GM23248 (cell line): ENCODE measurements around the gene C1QL4. TPM values are rescaled to one million over a fixed set of nuclear protein-coding genes. Genes with fewer than 3 reads are reported as not detected.
"Not testable (repeated sequence)": the region's sequence is repeated elsewhere in the genome, so short reads cannot be mapped to it uniquely, and the experiment has no call there.

Experiments used
- DNase-seq: peaks from one replicate; pipeline ENCODE4 v3.0.0-alpha.2; 2015
- H2AFZ ChIP-seq: fragments of 200-600 bp; sonication (generic); 2 replicates; pipeline ENCODE4 v1.6.1; 2016; ENCODE audit warnings: antibody characterized with exemption
- H3F3A ChIP-seq: fragments of 200-600 bp; sonication (generic); 2 replicates; pipeline ENCODE4 v1.6.1; 2016; ENCODE audit warnings: mild to moderate bottlenecking, antibody characterized with exemption, mixed run types; ENCODE audit not compliant: insufficient read depth
- H3K27ac ChIP-seq: fragments of 200-600 bp; sonication (generic); 2 replicates; pipeline ENCODE4 v1.5.1; 2016; ENCODE audit warnings: mild to moderate bottlenecking
- H3K27me3 ChIP-seq: fragments of 200-600 bp; sonication (generic); replicated peaks from 2 replicates; pipeline ENCODE4 v1.6.1; 2016; ENCODE audit warnings: mild to moderate bottlenecking; ENCODE audit not compliant: insufficient read depth
- H3K36me3 ChIP-seq: fragments of 200-600 bp; sonication (generic); 2 replicates; pipeline ENCODE4 v1.6.1; 2016; ENCODE audit warnings: low read depth, mild to moderate bottlenecking
- H3K4me1 ChIP-seq: fragments of 200-600 bp; sonication (generic); 2 replicates; pipeline ENCODE4 v1.6.1; 2016; ENCODE audit warnings: mild to moderate bottlenecking; ENCODE audit not compliant: insufficient read depth
- H3K4me2 ChIP-seq: fragments of 200-600 bp; sonication (generic); one replicate; pipeline ENCODE4 v1.6.1; 2016; ENCODE audit warnings: mild to moderate bottlenecking; ENCODE audit not compliant: unreplicated experiment
- H3K4me3 ChIP-seq: fragments of 200-600 bp; sonication (generic); 2 replicates; pipeline ENCODE4 v1.5.1; 2016; ENCODE audit warnings: mild to moderate bottlenecking
- H3K79me2 ChIP-seq: fragments of 200-600 bp; sonication (generic); 2 replicates; pipeline ENCODE4 v1.6.1; 2016; ENCODE audit warnings: mild to moderate bottlenecking; ENCODE audit not compliant: insufficient read depth
- H3K9ac ChIP-seq: fragments of 200-600 bp; sonication (generic); 2 replicates; pipeline ENCODE4 v1.6.1; 2016; ENCODE audit warnings: mild to moderate bottlenecking
- H3K9me2 ChIP-seq: fragments of 200-600 bp; sonication (generic); 2 replicates; pipeline ENCODE4 v1.6.1; 2016; ENCODE audit warnings: mixed run types, mild to moderate bottlenecking, moderate library complexity; ENCODE audit not compliant: insufficient read depth
- H3K9me3 ChIP-seq: fragments of 200-600 bp; sonication (generic); one replicate; pipeline ENCODE4 v1.6.1; 2017; ENCODE audit warnings: low read depth
- H4K20me1 ChIP-seq: fragments of 200-600 bp; sonication (generic); 2 replicates; pipeline ENCODE4 v1.6.0; 2016; ENCODE audit not compliant: insufficient read depth
- EZH2 ChIP-seq: fragments of 200-600 bp; sonication (generic); IDR thresholded peaks from 2 replicates; pipeline ENCODE4 v1.6.1; 2018; ENCODE audit warnings: antibody characterized with exemption, mild to moderate bottlenecking; ENCODE audit not compliant: insufficient read depth, poor library complexity, severe bottlenecking
- EZH2phosphoT487 ChIP-seq: fragments of 200-600 bp; sonication (generic); IDR thresholded peaks from 2 replicates; pipeline ENCODE4 v1.6.1; 2018; ENCODE audit warnings: antibody characterized with exemption, moderate library complexity, mild to moderate bottlenecking, low read depth; ENCODE audit not compliant: insufficient read depth
- WGBS, 2 experiments: methylation state at CpG; one replicate each; pipeline ENCODE4 v1.1.6; 2015 to 2017; ENCODE audit warnings: low lambda C conversion rate in 2 of 2, low coverage in 1 of 2; ENCODE audit errors: missing lambda C conversion rate in 2 of 2; 5-methylcytosine and 5-hydroxymethylcytosine counted together
- in situ Hi-C: fragments of 300-500 bp; cut with MboI; formaldehyde crosslinking; loops from 2 replicates; pipeline ENCODE4 v1.15.0; 2020
- polyA plus RNA-seq: library from polyadenylated mRNA; unstranded; fragments of >200 nt; fragmentation: Nextera tagmentation; extraction: Ambion mirVana; gene quantifications from 2 replicates; pipeline ENCODE4 v1.2.1, GENCODE V29; 2016
- total RNA-seq: library from RNA; depleted of rRNA; stranded (reverse); fragments of >200 nt; shearing (Covaris generic); gene quantifications from 2 replicates; pipeline ENCODE4 v1.2.3, GENCODE V29; 2014

The C1QL4 gene
- total and polyA plus RNA-seq, 2 experiments from 2014 or later, result not detected

GRCh38 chr12:49322708-49323523, 14.1 kb downstream of the C1QL4 start, which contains the start of gene TROAP:
TROAP (plus strand) TSS chr12:49323255; CDS start chr12:49323609, 354 bp downstream.
- no peaks in the 10 kb centered on the region for H4K20me1 ChIP-seq
- whole genome bisulfite sequencing, 2 experiments, result 1% methylated on average over 51 to 65 of the region's 65 CpGs
- no peak for TF ChIP-seq EZH2
- TF ChIP-seq EZH2phosphoT487, result no peak
- peak; percentile 99 for DNase-seq
- no peaks in the 10 kb centered on the region for H3K9me2 ChIP-seq
- H3K36me3 ChIP-seq, result no peaks in the 10 kb centered on the region
- H3K4me1 ChIP-seq, result no peaks in the 10 kb centered on the region
- peak within 1 kb of the TSS; percentile 99 for H2AFZ ChIP-seq
- peak within 1 kb of the TSS; percentile 86 for H3K4me3 ChIP-seq
- no peaks in the 10 kb centered on the region for H3F3A ChIP-seq
- H3K4me2 ChIP-seq, result peak within 1 kb of the TSS; percentile 85
- H3K79me2 ChIP-seq, result peaks cover 7% of the 10 kb centered on the region; the same call in 1 of the 2 replicates
- H3K27ac ChIP-seq, result no peak within 1 kb of the TSS
- no peaks in the 10 kb centered on the region for H3K9me3 ChIP-seq
- peak within 1 kb of the TSS; percentile 82 for H3K9ac ChIP-seq
- H3K27me3 ChIP-seq, result no peaks in the 10 kb centered on the region
- in situ Hi-C loops, result no loop called here

- peak overlapping the region; percentile 85 for H3K4me2 ChIP-seq
- H3K27ac ChIP-seq, result no peak overlapping the region
- no peak for DNase-seq
- H3K9ac ChIP-seq, result peak overlapping the region; percentile 82
- no peaks in the 10 kb centered on the region for H3K36me3 ChIP-seq
- no peaks in the 10 kb centered on the region for H3K9me2 ChIP-seq
- peaks cover 7% of the 10 kb centered on the region; the same call in 1 of the 2 replicates for H3K79me2 ChIP-seq
- TF ChIP-seq EZH2phosphoT487, result no peak
- TF ChIP-seq EZH2, result no peak
- in situ Hi-C loops, result no loop called here
- H3F3A ChIP-seq, result no peaks in the 10 kb centered on the region
- 28 to 36% methylated on average over 12 of the region's 12 CpGs for WGBS, 2 experiments
- no peaks in the 10 kb centered on the region for H4K20me1 ChIP-seq
- H3K9me3 ChIP-seq, result no peaks in the 10 kb centered on the region
- peak overlapping the region; percentile 97 for H2AFZ ChIP-seq
- no peaks in the 10 kb centered on the region for H3K4me1 ChIP-seq
- peak overlapping the region; percentile 86 for H3K4me3 ChIP-seq
- H3K27me3 ChIP-seq, result no peaks in the 10 kb centered on the region
Measured at GRCh38 chr12:49322367-49322707, 14.7 kb downstream of the C1QL4 start.

GRCh38 chr12:49320411-49321103, 16.4 kb downstream of the C1QL4 start:
- WGBS, 2 experiments, result 91 to 98% methylated on average over 9 of the region's 9 CpGs
- H2AFZ ChIP-seq, DNase-seq: not testable (repeated sequence)

GRCh38 chr12:49317118-49317517, 19.9 kb downstream of the C1QL4 start:
- H3K9ac ChIP-seq, H3K4me3 ChIP-seq, H3K9me2 ChIP-seq, H3K27ac ChIP-seq, DNase-seq, H3F3A ChIP-seq, in situ Hi-C loops, H3K36me3 ChIP-seq, H3K79me2 ChIP-seq, H2AFZ ChIP-seq, H4K20me1 ChIP-seq, H3K27me3 ChIP-seq, H3K9me3 ChIP-seq, H3K4me1 ChIP-seq, H3K4me2 ChIP-seq: not testable (repeated sequence)
- 88 to 90% methylated on average over 10 of the region's 10 CpGs for WGBS, 2 experiments

More at GRCh38 chr12:49320411-49321103, 16.4 kb downstream of the C1QL4 start:
- H3K36me3 ChIP-seq, H3K79me2 ChIP-seq, in situ Hi-C loops, H3F3A ChIP-seq, H3K9me3 ChIP-seq, H3K27me3 ChIP-seq, H3K9me2 ChIP-seq, H3K9ac ChIP-seq, H3K4me2 ChIP-seq, H4K20me1 ChIP-seq, H3K4me3 ChIP-seq, H3K27ac ChIP-seq, H3K4me1 ChIP-seq: not testable (repeated sequence)
